ENCODE measurements around the gene RPS19. TPM values are rescaled to one million over a fixed set of nuclear protein-coding genes. Genes with fewer than 3 reads are reported as not detected.
"Not testable (repeated sequence)": the region's sequence is repeated elsewhere in the genome, so short reads cannot be mapped to it uniquely, and the experiment has no call there.

The RPS19 gene
- total RNA-seq, 1 donor from 2014 or later, result 2,931 TPM

- Mint-ChIP-seq H3K27ac (peak overlapping the region; percentile 77), H3K4me3 (peak overlapping the region; percentile 89), H3K27me3 (no peaks in the 10 kb centered on the region), H3K36me3 (ENCODE audit: low read depth) (peaks cover 77% of the 10 kb centered on the region), H3K4me1 (peaks cover 65% of the 10 kb centered on the region), H3K9me3 (no peaks in the 10 kb centered on the region)
- intact Hi-C loops (cut with micrococcal nuclease), result no loop called here
- no peak for DNase-seq
These were observed 4.3 kb downstream of the RPS19 start for GRCh38 chr19:41864374-41864773.

GRCh38 chr19:41866284-41866683 is 6.2 kb downstream of the RPS19 start:
- H3K4me3 Mint-ChIP-seq, result peak overlapping the region; percentile 51
- H3K27me3 Mint-ChIP-seq, result no peaks in the 10 kb centered on the region

GRCh38 chr19:41868120-41868988 is 8.3 kb downstream of the RPS19 start:
- Mint-ChIP-seq H3K27ac (peak overlapping the region; percentile 81), H3K4me1 (peaks cover 68% of the 10 kb centered on the region), H3K9me3 (no peaks in the 10 kb centered on the region), H3K36me3 (ENCODE audit: low read depth) (peaks cover 79% of the 10 kb centered on the region), H3K27me3 (no peaks in the 10 kb centered on the region), H3K4me3 (peak overlapping the region; percentile 54)
- DNase-seq, result no peak
- intact Hi-C loops (cut with micrococcal nuclease), result no loop called here

More at GRCh38 chr19:41866284-41866683, 6.2 kb downstream of the RPS19 start:
- no peak for DNase-seq
- peaks cover 83% of the 10 kb centered on the region for H3K36me3 Mint-ChIP-seq (ENCODE audit: low read depth)
- intact Hi-C loops (cut with micrococcal nuclease), result no loop called here
- peaks cover 72% of the 10 kb centered on the region for H3K4me1 Mint-ChIP-seq
- H3K27ac Mint-ChIP-seq, result peak overlapping the region; percentile 65
- H3K9me3 Mint-ChIP-seq, result no peaks in the 10 kb centered on the region

GRCh38 chr19:41868989-41869300 is 8.9 kb downstream of the RPS19 start:
- H3K36me3 Mint-ChIP-seq (ENCODE audit: low read depth), result peaks cover 75% of the 10 kb centered on the region
- H3K27ac Mint-ChIP-seq, result peak overlapping the region; percentile 65
- H3K4me3 Mint-ChIP-seq, result peak overlapping the region; percentile 54
- H3K9me3 Mint-ChIP-seq, result no peaks in the 10 kb centered on the region
- no peaks in the 10 kb centered on the region for H3K27me3 Mint-ChIP-seq
- DNase-seq, result no peak
- intact Hi-C loops (cut with micrococcal nuclease), result no loop called here
- H3K4me1 Mint-ChIP-seq, result peaks cover 69% of the 10 kb centered on the region

GRCh38 chr19:41869374-41869955 is 9.4 kb downstream of the RPS19 start:
- DNase-seq, result no peak
- Mint-ChIP-seq H3K36me3 (ENCODE audit: low read depth) (peaks cover 69% of the 10 kb centered on the region), H3K27me3 (no peaks in the 10 kb centered on the region), H3K9me3 (no peaks in the 10 kb centered on the region), H3K27ac (peak overlapping the region; percentile 90), H3K4me1 (peaks cover 64% of the 10 kb centered on the region), H3K4me3 (peak overlapping the region; percentile 51)
- intact Hi-C loops (cut with micrococcal nuclease), result no loop called here

GRCh38 chr19:41870401-41870873 is 10.4 kb downstream of the RPS19 start:
- Mint-ChIP-seq H3K27ac (peak overlapping the region; percentile 90), H3K9me3 (no peaks in the 10 kb centered on the region), H3K4me3 (peak overlapping the region; percentile 73), H3K36me3 (ENCODE audit: low read depth) (peaks cover 63% of the 10 kb centered on the region), H3K4me1 (peaks cover 60% of the 10 kb centered on the region), H3K27me3 (no peaks in the 10 kb centered on the region)
- DNase-seq, result peak; percentile 69
- intact Hi-C loops (cut with micrococcal nuclease), result no loop called here

- Mint-ChIP-seq H3K27me3 (no peaks in the 10 kb centered on the region), H3K9me3 (no peaks in the 10 kb centered on the region), H3K27ac (peak overlapping the region; percentile 95), H3K4me3 (peak overlapping the region; percentile 82), H3K4me1 (peaks cover 66% of the 10 kb centered on the region), H3K36me3 (ENCODE audit: low read depth) (peaks cover 52% of the 10 kb centered on the region)
- DNase-seq, result peak; percentile 93
- intact Hi-C loops (cut with micrococcal nuclease), result loop anchor here (1.0 kb wide), 3 partner anchors 10 to 74 kb away; no protein-coding TSS in a partner anchor
These were observed 11.7 kb downstream of the RPS19 start for GRCh38 chr19:41871573-41872383.

- intact Hi-C loops (cut with micrococcal nuclease), result no loop called here
- H3K27ac Mint-ChIP-seq, result peak overlapping the region; percentile 83
- no peak for DNase-seq
- peak overlapping the region; percentile 59 for H3K4me3 Mint-ChIP-seq
- H3K27me3 Mint-ChIP-seq, result no peaks in the 10 kb centered on the region
- H3K36me3 Mint-ChIP-seq (ENCODE audit: low read depth), result peaks cover 50% of the 10 kb centered on the region
- H3K4me1 Mint-ChIP-seq, result peaks cover 71% of the 10 kb centered on the region
- H3K9me3 Mint-ChIP-seq, result no peaks in the 10 kb centered on the region
These were observed 12.3 kb downstream of the RPS19 start for GRCh38 chr19:41872384-41872774.

GRCh38 chr19:41872775-41873647 is 13.0 kb downstream of the RPS19 start:
- no peaks in the 10 kb centered on the region for H3K27me3 Mint-ChIP-seq
- peaks cover 74% of the 10 kb centered on the region for H3K4me1 Mint-ChIP-seq
- H3K36me3 Mint-ChIP-seq (ENCODE audit: low read depth), result peaks cover 45% of the 10 kb centered on the region
- H3K27ac Mint-ChIP-seq, result peak overlapping the region; percentile 83
- intact Hi-C loops (cut with micrococcal nuclease), result loop anchor here (1.0 kb wide), 2 partner anchors 62 to 78 kb away; no protein-coding TSS in a partner anchor
- peak overlapping the region; percentile 59 for H3K4me3 Mint-ChIP-seq
- DNase-seq, result peak; percentile 90
- no peaks in the 10 kb centered on the region for H3K9me3 Mint-ChIP-seq

GRCh38 chr19:41875973-41876372 is 15.9 kb downstream of the RPS19 start:
- H3K27me3 Mint-ChIP-seq; H3K9me3 Mint-ChIP-seq; DNase-seq; intact Hi-C loops (cut with micrococcal nuclease): not testable (repeated sequence)
- peak overlapping the region; percentile 73 for H3K4me3 Mint-ChIP-seq
- peaks cover 20% of the 10 kb centered on the region for H3K36me3 Mint-ChIP-seq (ENCODE audit: low read depth)
- peaks cover 55% of the 10 kb centered on the region for H3K4me1 Mint-ChIP-seq
- peak overlapping the region; percentile 91 for H3K27ac Mint-ChIP-seq

GRCh38 chr19:41876847-41877832 is 17.1 kb downstream of the RPS19 start, which contains the start of gene CD79A:
CD79A (plus strand) TSS chr19:41877279; CDS start chr19:41877305, 26 bp downstream.
- intact Hi-C loops (cut with micrococcal nuclease), result no loop called here
- Mint-ChIP-seq H3K36me3 (ENCODE audit: low read depth) (peaks cover 9% of the 10 kb centered on the region), H3K27ac (peak within 1 kb of the TSS; percentile 80), H3K27me3 (no peaks in the 10 kb centered on the region), H3K9me3 (no peaks in the 10 kb centered on the region), H3K4me1 (peaks cover 50% of the 10 kb centered on the region), H3K4me3 (peak within 1 kb of the TSS; percentile 37)
- DNase-seq, result no peak
